HEK293 (cell line): ENCODE measurements around the gene ARHGAP45.

Source experiments
- BCL11A ChIP-seq: fragments of 450-650 bp; formaldehyde crosslinking; IDR thresholded peaks from 2 replicates; pipeline ENCODE4 v1.5.1; 2016; ENCODE audit warnings: low read depth, missing biosample characterization, missing genetic modification characterization
- FEZF1 ChIP-seq: fragments of 450-650 bp; formaldehyde crosslinking; IDR thresholded peaks from 2 replicates; pipeline ENCODE4 v1.5.1; 2016; ENCODE audit warnings: missing biosample characterization, missing genetic modification characterization
- KLF10 ChIP-seq: fragments of 450-650 bp; IDR thresholded peaks from 2 replicates; pipeline ENCODE4 v1.5.1; 2018; ENCODE audit warnings: missing biosample characterization, mild to moderate bottlenecking, missing genetic modification characterization
- KLF16 ChIP-seq: fragments of 450-650 bp; formaldehyde crosslinking; IDR thresholded peaks from 2 replicates; pipeline ENCODE4 v1.5.1; 2017; ENCODE audit warnings: missing biosample characterization, missing genetic modification characterization
- OSR2 ChIP-seq: fragments of 450-650 bp; formaldehyde crosslinking; IDR thresholded peaks from 2 replicates; pipeline ENCODE4 v1.5.1; 2016; ENCODE audit warnings: missing biosample characterization, missing genetic modification characterization
- SP2 ChIP-seq: fragments of 450-650 bp; formaldehyde crosslinking; IDR thresholded peaks from 2 replicates; pipeline ENCODE4 v1.5.1; 2016; ENCODE audit warnings: missing biosample characterization, missing genetic modification characterization
- YY1 ChIP-seq: fragments of 450-650 bp; formaldehyde crosslinking; IDR thresholded peaks from 2 replicates; pipeline ENCODE4 v1.5.1; 2018; ENCODE audit warnings: missing biosample characterization, missing genetic modification characterization
- YY2 ChIP-seq: fragments of 450-650 bp; formaldehyde crosslinking; IDR thresholded peaks from 2 replicates; pipeline ENCODE4 v1.5.1; 2016; ENCODE audit warnings: missing biosample characterization, missing genetic modification characterization
- ZBTB10 ChIP-seq: fragments of 450-650 bp; formaldehyde crosslinking; IDR thresholded peaks from 2 replicates; pipeline ENCODE4 v1.5.1; 2016; ENCODE audit warnings: missing biosample characterization, missing genetic modification characterization
- ZBTB20 ChIP-seq: fragments of 450-650 bp; formaldehyde crosslinking; IDR thresholded peaks from 2 replicates; pipeline ENCODE4 v1.5.1; 2016; ENCODE audit warnings: missing biosample characterization, missing genetic modification characterization
- ZFHX2 ChIP-seq: fragments of 450-650 bp; formaldehyde crosslinking; conservative IDR thresholded peaks from 2 replicates; pipeline ENCODE4 v1.5.1; 2016; ENCODE audit warnings: missing biosample characterization, missing genetic modification characterization
- ZNF114 ChIP-seq: fragments of 450-650 bp; formaldehyde crosslinking; IDR thresholded peaks from 2 replicates; pipeline ENCODE4 v1.5.0; 2017; ENCODE audit warnings: missing biosample characterization, missing genetic modification characterization
- ZNF121 ChIP-seq: fragments of 450-650 bp; formaldehyde crosslinking; IDR thresholded peaks from 2 replicates; pipeline ENCODE4 v1.5.1; 2016; ENCODE audit warnings: missing biosample characterization, missing genetic modification characterization
- ZNF133 ChIP-seq: fragments of 450-650 bp; formaldehyde crosslinking; IDR thresholded peaks from 2 replicates; pipeline ENCODE4 v1.5.1; 2016; ENCODE audit warnings: missing biosample characterization, missing genetic modification characterization
- ZNF140 ChIP-seq: fragments of 450-650 bp; formaldehyde crosslinking; IDR thresholded peaks from 2 replicates; pipeline ENCODE4 v1.5.1; 2016; ENCODE audit warnings: missing biosample characterization, missing genetic modification characterization
- ZNF155 ChIP-seq: fragments of 450-650 bp; formaldehyde crosslinking; IDR thresholded peaks from 2 replicates; pipeline ENCODE4 v1.5.1; 2016; ENCODE audit warnings: missing biosample characterization, missing genetic modification characterization
- ZNF2 ChIP-seq: fragments of 450-650 bp; formaldehyde crosslinking; IDR thresholded peaks from 2 replicates; pipeline ENCODE4 v1.5.1; 2016; ENCODE audit warnings: missing biosample characterization, missing genetic modification characterization
- ZNF23 ChIP-seq: fragments of 450-650 bp; formaldehyde crosslinking; IDR thresholded peaks from 2 replicates; pipeline ENCODE4 v1.5.1; 2016; ENCODE audit warnings: missing biosample characterization, missing genetic modification characterization, borderline replicate concordance
- ZNF280C ChIP-seq: fragments of 450-650 bp; formaldehyde crosslinking; IDR thresholded peaks from 2 replicates; pipeline ENCODE4 v1.5.1; 2016; ENCODE audit warnings: missing biosample characterization, missing genetic modification characterization
- ZNF341 ChIP-seq: fragments of 450-650 bp; formaldehyde crosslinking; IDR thresholded peaks from 2 replicates; pipeline ENCODE4; 2016; ENCODE audit warnings: low read depth, missing biosample characterization, missing genetic modification characterization
- ZNF501 ChIP-seq: fragments of 450-650 bp; formaldehyde crosslinking; IDR thresholded peaks from 2 replicates; pipeline ENCODE4 v1.5.1; 2016; ENCODE audit warnings: missing biosample characterization, missing genetic modification characterization
- ZNF571 ChIP-seq: fragments of 450-650 bp; formaldehyde crosslinking; IDR thresholded peaks from 2 replicates; pipeline ENCODE4 v1.5.0; 2017; ENCODE audit warnings: missing biosample characterization, missing genetic modification characterization
- ZNF658 ChIP-seq: fragments of 450-650 bp; formaldehyde crosslinking; IDR thresholded peaks from 2 replicates; pipeline ENCODE4; 2016; ENCODE audit warnings: missing biosample characterization, missing genetic modification characterization
- ZNF660 ChIP-seq: fragments of 450-650 bp; IDR thresholded peaks from 2 replicates; pipeline ENCODE4 v1.5.1; 2018; ENCODE audit warnings: missing biosample characterization, mild to moderate bottlenecking, missing genetic modification characterization
- ZNF677 ChIP-seq: fragments of 450-650 bp; IDR thresholded peaks from 2 replicates; pipeline ENCODE4 v1.5.0; 2018; ENCODE audit warnings: missing biosample characterization, mild to moderate bottlenecking, missing genetic modification characterization, moderate library complexity
- ZNF776 ChIP-seq: fragments of 450-650 bp; formaldehyde crosslinking; IDR thresholded peaks from 2 replicates; pipeline ENCODE4 v1.5.0; 2017; ENCODE audit warnings: missing biosample characterization, missing genetic modification characterization, borderline replicate concordance
- ZSCAN4 ChIP-seq: fragments of 450-650 bp; formaldehyde crosslinking; IDR thresholded peaks from 2 replicates; pipeline ENCODE4 v1.5.1; 2017; ENCODE audit warnings: missing biosample characterization, missing genetic modification characterization
- TF ChIP-seq, protein P1 (sequence below): fragments of 450-650 bp; formaldehyde crosslinking; IDR thresholded peaks from 2 replicates; pipeline ENCODE4 v1.5.1; 2017; ENCODE audit warnings: missing biosample characterization, mild to moderate bottlenecking, missing genetic modification characterization, moderate library complexity
- TF ChIP-seq, protein P2 (sequence below): fragments of 450-650 bp; formaldehyde crosslinking; IDR thresholded peaks from 2 replicates; pipeline ENCODE4 v1.5.1; 2016; ENCODE audit warnings: missing biosample characterization, missing genetic modification characterization
- TF ChIP-seq, protein P3 (sequence below): fragments of 450-650 bp; formaldehyde crosslinking; IDR thresholded peaks from 2 replicates; pipeline ENCODE4 v1.5.1; 2016; ENCODE audit warnings: missing biosample characterization, missing genetic modification characterization

ARHGAP45 gene

GRCh38 chr19:1040476-1041271 is 26.3 kb upstream of the ARHGAP45 start (continued):
- TF ChIP-seq ZBTB10 (tag by site-specific recombination) (no peak; the same call in none of the 2 replicates), YY1 (no peak), ZBTB20 (tag by site-specific recombination) (no peak), FEZF1 (tag by site-specific recombination) (no peak), ZNF571 (tag by site-specific recombination) (no peak), KLF16 (no peak; the same call in none of the 2 replicates), ZNF501 (tag by site-specific recombination) (no peak), ZSCAN4 (no peak), SP2 (tag by site-specific recombination) (peak; percentile 94), ZNF133 (tag by site-specific recombination) (no peak), YY2 (no peak), BCL11A (0 out of 2 replicates have a peak, but pooled peaks have one; percentile 51), KLF10 (tag by site-specific recombination) (no peak), ZNF155 (tag by site-specific recombination) (no peak), ZNF121 (tag by site-specific recombination) (no peak; the same call in 1 of the 2 replicates), ZNF280C (no peak), ZNF2 (tag by site-specific recombination) (0 out of 2 replicates have a peak, but pooled peaks have one; percentile 31), OSR2 (tag by site-specific recombination) (peak; percentile 96), ZNF658 (no peak), ZNF114 (tag by site-specific recombination) (no peak), ZNF776 (tag by site-specific recombination) (no peak), ZNF341 (tag by site-specific recombination) (peak; percentile 41), ZNF660 (no peak), ZFHX2 (tag by site-specific recombination) (no peak), ZNF140 (no peak), ZNF677 (tag by site-specific recombination) (no peak), ZNF23 (tag by site-specific recombination) (no peak)
- TF ChIP-seq, protein P1, sequence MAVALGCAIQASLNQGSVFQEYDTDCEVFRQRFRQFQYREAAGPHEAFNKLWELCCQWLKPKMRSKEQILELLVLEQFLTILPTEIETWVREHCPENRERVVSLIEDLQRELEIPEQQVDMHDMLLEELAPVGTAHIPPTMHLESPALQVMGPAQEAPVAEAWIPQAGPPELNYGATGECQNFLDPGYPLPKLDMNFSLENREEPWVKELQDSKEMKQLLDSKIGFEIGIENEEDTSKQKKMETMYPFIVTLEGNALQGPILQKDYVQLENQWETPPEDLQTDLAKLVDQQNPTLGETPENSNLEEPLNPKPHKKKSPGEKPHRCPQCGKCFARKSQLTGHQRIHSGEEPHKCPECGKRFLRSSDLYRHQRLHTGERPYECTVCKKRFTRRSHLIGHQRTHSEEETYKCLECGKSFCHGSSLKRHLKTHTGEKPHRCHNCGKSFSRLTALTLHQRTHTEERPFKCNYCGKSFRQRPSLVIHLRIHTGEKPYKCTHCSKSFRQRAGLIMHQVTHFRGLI (tag by site-specific recombination), result peak; percentile 50; the same call in 1 of the 2 replicates
- TF ChIP-seq, protein P2, sequence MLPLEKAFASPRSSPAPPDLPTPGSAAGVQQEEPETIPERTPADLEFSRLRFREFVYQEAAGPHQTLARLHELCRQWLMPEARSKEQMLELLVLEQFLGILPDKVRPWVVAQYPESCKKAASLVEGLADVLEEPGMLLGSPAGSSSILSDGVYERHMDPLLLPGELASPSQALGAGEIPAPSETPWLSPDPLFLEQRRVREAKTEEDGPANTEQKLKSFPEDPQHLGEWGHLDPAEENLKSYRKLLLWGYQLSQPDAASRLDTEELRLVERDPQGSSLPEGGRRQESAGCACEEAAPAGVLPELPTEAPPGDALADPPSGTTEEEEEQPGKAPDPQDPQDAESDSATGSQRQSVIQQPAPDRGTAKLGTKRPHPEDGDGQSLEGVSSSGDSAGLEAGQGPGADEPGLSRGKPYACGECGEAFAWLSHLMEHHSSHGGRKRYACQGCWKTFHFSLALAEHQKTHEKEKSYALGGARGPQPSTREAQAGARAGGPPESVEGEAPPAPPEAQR, result peak; percentile 62
- TF ChIP-seq, protein P3, sequence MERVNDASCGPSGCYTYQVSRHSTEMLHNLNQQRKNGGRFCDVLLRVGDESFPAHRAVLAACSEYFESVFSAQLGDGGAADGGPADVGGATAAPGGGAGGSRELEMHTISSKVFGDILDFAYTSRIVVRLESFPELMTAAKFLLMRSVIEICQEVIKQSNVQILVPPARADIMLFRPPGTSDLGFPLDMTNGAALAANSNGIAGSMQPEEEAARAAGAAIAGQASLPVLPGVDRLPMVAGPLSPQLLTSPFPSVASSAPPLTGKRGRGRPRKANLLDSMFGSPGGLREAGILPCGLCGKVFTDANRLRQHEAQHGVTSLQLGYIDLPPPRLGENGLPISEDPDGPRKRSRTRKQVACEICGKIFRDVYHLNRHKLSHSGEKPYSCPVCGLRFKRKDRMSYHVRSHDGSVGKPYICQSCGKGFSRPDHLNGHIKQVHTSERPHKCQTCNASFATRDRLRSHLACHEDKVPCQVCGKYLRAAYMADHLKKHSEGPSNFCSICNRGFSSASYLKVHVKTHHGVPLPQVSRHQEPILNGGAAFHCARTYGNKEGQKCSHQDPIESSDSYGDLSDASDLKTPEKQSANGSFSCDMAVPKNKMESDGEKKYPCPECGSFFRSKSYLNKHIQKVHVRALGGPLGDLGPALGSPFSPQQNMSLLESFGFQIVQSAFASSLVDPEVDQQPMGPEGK, result no peak
